ENCODE data around the gene XYLT1. TPM values are rescaled to one million over a fixed set of nuclear protein-coding genes. Genes with fewer than 3 reads are reported as not detected.
"Not testable (repeated sequence)": the region's sequence is repeated elsewhere in the genome, so short reads cannot be mapped to it uniquely, and the experiment has no call there.

The XYLT1 gene
- polyA plus RNA-seq, 1 donor, result 9.9 TPM

- Histone ChIP-seq H3K9me3 (ENCODE audit: control insufficient read depth, low read depth, low read length) (no peaks in the 10 kb centered on the region), H3K27ac (ENCODE audit: low read length) (no peak overlapping the region), H3K4me1 (ENCODE audit: control insufficient read depth, insufficient read depth, low read length) (peaks cover 4% of the 10 kb centered on the region), H3K36me3 (ENCODE audit: control insufficient read depth, insufficient read depth, low read length) (no peaks in the 10 kb centered on the region), H3K4me3 (ENCODE audit: low read length) (no peak overlapping the region), H3K27me3 (ENCODE audit: control insufficient read depth, insufficient read depth, low read length) (no peaks in the 10 kb centered on the region)
- no CpG with 5 or more reads among the region's 3 CpGs for WGBS (ENCODE audit: insufficient coverage, low lambda C conversion rate)
- no peak for DNase-seq
These were observed 38.4 kb upstream of the XYLT1 start for GRCh38 chr16:17509194-17509593.

GRCh38 chr16:17508303-17508702 lies 37.5 kb upstream of the XYLT1 start:
- Histone ChIP-seq H3K9me3 (ENCODE audit: control insufficient read depth, low read depth, low read length) (no peaks in the 10 kb centered on the region), H3K27ac (ENCODE audit: low read length) (no peak overlapping the region), H3K4me3 (ENCODE audit: low read length) (no peak overlapping the region), H3K4me1 (ENCODE audit: control insufficient read depth, insufficient read depth, low read length) (peaks cover 4% of the 10 kb centered on the region), H3K27me3 (ENCODE audit: control insufficient read depth, insufficient read depth, low read length) (no peaks in the 10 kb centered on the region), H3K36me3 (ENCODE audit: control insufficient read depth, insufficient read depth, low read length) (no peaks in the 10 kb centered on the region)
- WGBS (ENCODE audit: insufficient coverage, low lambda C conversion rate), result 100% methylated on average over 1 of the region's 9 CpGs
- no peak for DNase-seq

GRCh38 chr16:17507516-17507915 lies 36.8 kb upstream of the XYLT1 start:
- not testable (repeated sequence) for H3K27ac ChIP-seq (ENCODE audit: low read length); H3K4me1 ChIP-seq (ENCODE audit: control insufficient read depth, insufficient read depth, low read length); DNase-seq; H3K4me3 ChIP-seq (ENCODE audit: low read length); H3K27me3 ChIP-seq (ENCODE audit: control insufficient read depth, insufficient read depth, low read length); H3K9me3 ChIP-seq (ENCODE audit: control insufficient read depth, low read depth, low read length); H3K36me3 ChIP-seq (ENCODE audit: control insufficient read depth, insufficient read depth, low read length)
- WGBS (ENCODE audit: insufficient coverage, low lambda C conversion rate), result no CpG with 5 or more reads among the region's 8 CpGs

- not testable (repeated sequence) for H3K9me3 ChIP-seq (ENCODE audit: control insufficient read depth, low read depth, low read length); DNase-seq; H3K27me3 ChIP-seq (ENCODE audit: control insufficient read depth, insufficient read depth, low read length); H3K4me1 ChIP-seq (ENCODE audit: control insufficient read depth, insufficient read depth, low read length); H3K36me3 ChIP-seq (ENCODE audit: control insufficient read depth, insufficient read depth, low read length); H3K27ac ChIP-seq (ENCODE audit: low read length); H3K4me3 ChIP-seq (ENCODE audit: low read length)
- WGBS (ENCODE audit: insufficient coverage, low lambda C conversion rate), result no CpG with 5 or more reads among the region's 26 CpGs
These were observed 35.1 kb upstream of the XYLT1 start for GRCh38 chr16:17505828-17506227.

GRCh38 chr16:17504050-17504449 lies 33.3 kb upstream of the XYLT1 start:
- Histone ChIP-seq H3K27ac (ENCODE audit: low read length) (no peak overlapping the region), H3K4me1 (ENCODE audit: control insufficient read depth, insufficient read depth, low read length) (no peaks in the 10 kb centered on the region), H3K36me3 (ENCODE audit: control insufficient read depth, insufficient read depth, low read length) (no peaks in the 10 kb centered on the region), H3K4me3 (ENCODE audit: low read length) (no peak overlapping the region), H3K27me3 (ENCODE audit: control insufficient read depth, insufficient read depth, low read length) (no peaks in the 10 kb centered on the region), H3K9me3 (ENCODE audit: control insufficient read depth, low read depth, low read length) (no peaks in the 10 kb centered on the region)
- DNase-seq, result no peak
- WGBS (ENCODE audit: insufficient coverage, low lambda C conversion rate), result no CpG with 5 or more reads among the region's 2 CpGs

GRCh38 chr16:17503331-17503730 lies 32.6 kb upstream of the XYLT1 start:
- no peaks in the 10 kb centered on the region for H3K36me3 ChIP-seq (ENCODE audit: control insufficient read depth, insufficient read depth, low read length)
- H3K9me3 ChIP-seq (ENCODE audit: control insufficient read depth, low read depth, low read length), result no peaks in the 10 kb centered on the region
- no peak for DNase-seq
- H3K4me3 ChIP-seq (ENCODE audit: low read length), result no peak overlapping the region
- no peak overlapping the region for H3K27ac ChIP-seq (ENCODE audit: low read length)
- H3K4me1 ChIP-seq (ENCODE audit: control insufficient read depth, insufficient read depth, low read length), result no peaks in the 10 kb centered on the region
- no CpG with 5 or more reads among the region's 5 CpGs for WGBS (ENCODE audit: insufficient coverage, low lambda C conversion rate)
- H3K27me3 ChIP-seq (ENCODE audit: control insufficient read depth, insufficient read depth, low read length), result no peaks in the 10 kb centered on the region

- no CpG with 5 or more reads among the region's 9 CpGs for WGBS (ENCODE audit: insufficient coverage, low lambda C conversion rate)
- Histone ChIP-seq H3K36me3 (ENCODE audit: control insufficient read depth, insufficient read depth, low read length) (no peaks in the 10 kb centered on the region), H3K27ac (ENCODE audit: low read length) (no peak overlapping the region), H3K9me3 (ENCODE audit: control insufficient read depth, low read depth, low read length) (no peaks in the 10 kb centered on the region), H3K4me3 (ENCODE audit: low read length) (no peak overlapping the region), H3K4me1 (ENCODE audit: control insufficient read depth, insufficient read depth, low read length) (no peaks in the 10 kb centered on the region), H3K27me3 (ENCODE audit: control insufficient read depth, insufficient read depth, low read length) (no peaks in the 10 kb centered on the region)
- no peak for DNase-seq
These were observed 30.6 kb upstream of the XYLT1 start for GRCh38 chr16:17501321-17501720.

- Histone ChIP-seq H3K27ac (ENCODE audit: low read length) (no peak overlapping the region), H3K9me3 (ENCODE audit: control insufficient read depth, low read depth, low read length) (no peaks in the 10 kb centered on the region), H3K36me3 (ENCODE audit: control insufficient read depth, insufficient read depth, low read length) (no peaks in the 10 kb centered on the region), H3K27me3 (ENCODE audit: control insufficient read depth, insufficient read depth, low read length) (no peaks in the 10 kb centered on the region), H3K4me1 (ENCODE audit: control insufficient read depth, insufficient read depth, low read length) (no peaks in the 10 kb centered on the region), H3K4me3 (ENCODE audit: low read length) (no peak overlapping the region)
- WGBS (ENCODE audit: insufficient coverage, low lambda C conversion rate), result no CpG with 5 or more reads among the region's 2 CpGs
- no peak for DNase-seq
These were observed 28.6 kb upstream of the XYLT1 start for GRCh38 chr16:17499223-17499902.

- H3K9me3 ChIP-seq (ENCODE audit: control insufficient read depth, low read depth, low read length), result no peaks in the 10 kb centered on the region
- DNase-seq, result no peak
- no peaks in the 10 kb centered on the region for H3K27me3 ChIP-seq (ENCODE audit: control insufficient read depth, insufficient read depth, low read length)
- H3K4me3 ChIP-seq (ENCODE audit: low read length), result no peak overlapping the region
- H3K36me3 ChIP-seq (ENCODE audit: control insufficient read depth, insufficient read depth, low read length), result no peaks in the 10 kb centered on the region
- H3K4me1 ChIP-seq (ENCODE audit: control insufficient read depth, insufficient read depth, low read length), result no peaks in the 10 kb centered on the region
- WGBS (ENCODE audit: insufficient coverage, low lambda C conversion rate), result no CpG with 5 or more reads among the region's 3 CpGs
- H3K27ac ChIP-seq (ENCODE audit: low read length), result no peak overlapping the region
These were observed 26.9 kb upstream of the XYLT1 start for GRCh38 chr16:17497648-17498047.

- Histone ChIP-seq H3K27me3 (ENCODE audit: control insufficient read depth, insufficient read depth, low read length) (no peaks in the 10 kb centered on the region), H3K4me1 (ENCODE audit: control insufficient read depth, insufficient read depth, low read length) (no peaks in the 10 kb centered on the region), H3K9me3 (ENCODE audit: control insufficient read depth, low read depth, low read length) (no peaks in the 10 kb centered on the region), H3K36me3 (ENCODE audit: control insufficient read depth, insufficient read depth, low read length) (no peaks in the 10 kb centered on the region), H3K27ac (ENCODE audit: low read length) (no peak overlapping the region), H3K4me3 (ENCODE audit: low read length) (no peak overlapping the region)
- DNase-seq, result no peak
These were observed 26.1 kb upstream of the XYLT1 start for GRCh38 chr16:17496891-17497290.

GRCh38 chr16:17493012-17493411 lies 22.3 kb upstream of the XYLT1 start:
- DNase-seq, result no peak
- Histone ChIP-seq H3K27me3 (ENCODE audit: control insufficient read depth, insufficient read depth, low read length) (no peaks in the 10 kb centered on the region), H3K4me1 (ENCODE audit: control insufficient read depth, insufficient read depth, low read length) (no peaks in the 10 kb centered on the region), H3K4me3 (ENCODE audit: low read length) (no peak overlapping the region), H3K27ac (ENCODE audit: low read length) (no peak overlapping the region), H3K36me3 (ENCODE audit: control insufficient read depth, insufficient read depth, low read length) (no peaks in the 10 kb centered on the region), H3K9me3 (ENCODE audit: control insufficient read depth, low read depth, low read length) (no peaks in the 10 kb centered on the region)
